Hepatocyte (in vitro differentiated cells): ENCODE measurements around the gene MUC15.

Experiments used
- EZH2 ChIP-seq: fragments of 200-600 bp; sonication (generic); IDR thresholded peaks from 2 replicates; pipeline ENCODE4 v1.6.1; 2016; ENCODE audit warnings: antibody characterized with exemption, mild to moderate bottlenecking, borderline replicate concordance
- EZH2phosphoT487 ChIP-seq: fragments of 200-600 bp; sonication (generic); IDR thresholded peaks from one replicate; pipeline ENCODE4 v1.6.1; 2018; ENCODE audit warnings: antibody characterized with exemption, mild to moderate bottlenecking, low read depth, moderate library complexity; ENCODE audit not compliant: unreplicated experiment, severe bottlenecking
- TF ChIP-seq, protein P1 (sequence below): fragments of 200-600 bp; sonication (generic); IDR thresholded peaks from 2 replicates; pipeline ENCODE4 v1.5.1; 2016; ENCODE audit warnings: antibody characterized with exemption, mild to moderate bottlenecking; ENCODE audit not compliant: poor library complexity

DNA sequence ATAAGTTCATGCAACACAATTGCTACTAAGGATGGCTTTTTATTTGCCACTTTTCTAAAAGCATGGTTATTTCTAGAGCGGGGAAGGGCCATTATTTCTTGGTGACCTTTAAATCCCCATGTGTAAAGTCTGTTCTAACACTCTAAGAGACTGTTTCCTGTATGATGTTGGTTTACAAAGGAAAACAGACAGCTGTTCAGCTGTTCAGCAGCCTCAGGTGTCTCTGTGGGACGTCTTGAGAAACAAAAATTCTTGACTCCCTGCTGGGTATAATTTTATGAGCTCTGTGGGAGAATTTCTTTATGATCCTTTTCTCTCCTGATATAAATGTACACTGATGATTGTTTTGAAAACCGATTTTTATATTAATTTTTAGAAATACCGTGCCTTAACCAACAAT is 13.9 kb downstream of the MUC15 start:
- TF ChIP-seq, protein P1, sequence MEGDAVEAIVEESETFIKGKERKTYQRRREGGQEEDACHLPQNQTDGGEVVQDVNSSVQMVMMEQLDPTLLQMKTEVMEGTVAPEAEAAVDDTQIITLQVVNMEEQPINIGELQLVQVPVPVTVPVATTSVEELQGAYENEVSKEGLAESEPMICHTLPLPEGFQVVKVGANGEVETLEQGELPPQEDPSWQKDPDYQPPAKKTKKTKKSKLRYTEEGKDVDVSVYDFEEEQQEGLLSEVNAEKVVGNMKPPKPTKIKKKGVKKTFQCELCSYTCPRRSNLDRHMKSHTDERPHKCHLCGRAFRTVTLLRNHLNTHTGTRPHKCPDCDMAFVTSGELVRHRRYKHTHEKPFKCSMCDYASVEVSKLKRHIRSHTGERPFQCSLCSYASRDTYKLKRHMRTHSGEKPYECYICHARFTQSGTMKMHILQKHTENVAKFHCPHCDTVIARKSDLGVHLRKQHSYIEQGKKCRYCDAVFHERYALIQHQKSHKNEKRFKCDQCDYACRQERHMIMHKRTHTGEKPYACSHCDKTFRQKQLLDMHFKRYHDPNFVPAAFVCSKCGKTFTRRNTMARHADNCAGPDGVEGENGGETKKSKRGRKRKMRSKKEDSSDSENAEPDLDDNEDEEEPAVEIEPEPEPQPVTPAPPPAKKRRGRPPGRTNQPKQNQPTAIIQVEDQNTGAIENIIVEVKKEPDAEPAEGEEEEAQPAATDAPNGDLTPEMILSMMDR, result no peak
- TF ChIP-seq EZH2phosphoT487, result no peak
- no peak for TF ChIP-seq EZH2
